Stimulated activated CD8-positive, alpha-beta memory T cell treated with anti-CD3 and anti-CD28 coated beads, Interleukin-12 subunit alpha, Interleukin-12 subunit beta, amount 100 ng/mL, for 1 hour (primary cell): ENCODE results near the gene TMEM250.

Experiments
- DNase-seq: peaks from one replicate; pipeline ENCODE4 v3.0.0-alpha.2; 2020; ENCODE audit warnings: low read depth

Gene TMEM250

GRCh38 chr9:136082496-136083361, 35.9 kb downstream of the TMEM250 start:
- no peak for DNase-seq

GRCh38 chr9:136081826-136082495, 36.7 kb downstream of the TMEM250 start:
- no peak for DNase-seq

- DNase-seq: no peak
Observed at GRCh38 chr9:136081113-136081825, 37.4 kb downstream of the TMEM250 start.

- no peak for DNase-seq
Observed at GRCh38 chr9:136080716-136081112, 38.0 kb downstream of the TMEM250 start.

- DNase-seq: no peak
Observed at GRCh38 chr9:136079916-136080246, 38.8 kb downstream of the TMEM250 start.

GRCh38 chr9:136079211-136079915, 39.3 kb downstream of the TMEM250 start:
- no peak for DNase-seq

GRCh38 chr9:136078498-136079011, 40.1 kb downstream of the TMEM250 start:
- no peak for DNase-seq

- no peak for DNase-seq
Observed at GRCh38 chr9:136078024-136078423, 40.7 kb downstream of the TMEM250 start.

- no peak for DNase-seq
Observed at GRCh38 chr9:136077491-136077890, 41.2 kb downstream of the TMEM250 start.

GRCh38 chr9:136075881-136076678, 42.6 kb downstream of the TMEM250 start:
- DNase-seq: no peak

- DNase-seq: no peak
Observed at GRCh38 chr9:136075134-136075841, 43.4 kb downstream of the TMEM250 start.

GRCh38 chr9:136074706-136075105, 44.0 kb downstream of the TMEM250 start:
- DNase-seq: no peak
